ENCODE data around the gene MOXD1. TPM values are rescaled to one million over a fixed set of nuclear protein-coding genes. Genes with fewer than 3 reads are reported as not detected.
"Not testable (repeated sequence)": the region's sequence is repeated elsewhere in the genome, so short reads cannot be mapped to it uniquely, and the experiment has no call there.

Gene MOXD1
- total RNA-seq, 1 experiment from 2014 or later, result 2.9 TPM

- Histone ChIP-seq H3K27me3 (no peaks in the 10 kb centered on the region), H3K36me3 (no peaks in the 10 kb centered on the region), H3K9me3 (no peaks in the 10 kb centered on the region), H3K4me3 (peak overlapping the region; percentile 31)
- DNase-seq, result peak; percentile 69
Observed at GRCh38 chr6:132369526-132369925, 31.7 kb downstream of the MOXD1 start.

GRCh38 chr6:132368916-132369481 is 32.3 kb downstream of the MOXD1 start:
- H3K9me3 ChIP-seq, result no peaks in the 10 kb centered on the region
- H3K36me3 ChIP-seq, result no peaks in the 10 kb centered on the region
- no peak for DNase-seq
- no peak overlapping the region for H3K4me3 ChIP-seq
- no peaks in the 10 kb centered on the region for H3K27me3 ChIP-seq

- no peaks in the 10 kb centered on the region for H3K9me3 ChIP-seq
- DNase-seq, result no peak
- no peak overlapping the region for H3K4me3 ChIP-seq
- no peaks in the 10 kb centered on the region for H3K27me3 ChIP-seq
- H3K36me3 ChIP-seq, result no peaks in the 10 kb centered on the region
Observed at GRCh38 chr6:132365281-132365907, 35.9 kb downstream of the MOXD1 start.

- Histone ChIP-seq H3K4me3 (no peak overlapping the region), H3K36me3 (no peaks in the 10 kb centered on the region), H3K9me3 (no peaks in the 10 kb centered on the region), H3K27me3 (no peaks in the 10 kb centered on the region)
- no peak for DNase-seq
Observed at GRCh38 chr6:132364306-132365074, 36.8 kb downstream of the MOXD1 start.

- Histone ChIP-seq H3K9me3 (no peaks in the 10 kb centered on the region), H3K27me3 (no peaks in the 10 kb centered on the region), H3K4me3 (no peak overlapping the region), H3K36me3 (no peaks in the 10 kb centered on the region)
- no peak for DNase-seq
Observed at GRCh38 chr6:132362442-132363185, 38.7 kb downstream of the MOXD1 start.

GRCh38 chr6:132361101-132361500 is 40.2 kb downstream of the MOXD1 start:
- no peak for DNase-seq
- H3K27me3 ChIP-seq, result no peaks in the 10 kb centered on the region
- no peak overlapping the region for H3K4me3 ChIP-seq
- no peaks in the 10 kb centered on the region for H3K9me3 ChIP-seq
- no peaks in the 10 kb centered on the region for H3K36me3 ChIP-seq

- H3K4me3 ChIP-seq, result no peak overlapping the region
- DNase-seq, result no peak
- no peaks in the 10 kb centered on the region for H3K9me3 ChIP-seq
- H3K36me3 ChIP-seq, result no peaks in the 10 kb centered on the region
- no peaks in the 10 kb centered on the region for H3K27me3 ChIP-seq
Observed at GRCh38 chr6:132359886-132360285, 41.4 kb downstream of the MOXD1 start.

GRCh38 chr6:132357120-132357519 is 44.2 kb downstream of the MOXD1 start:
- no peaks in the 10 kb centered on the region for H3K36me3 ChIP-seq
- H3K9me3 ChIP-seq, result no peaks in the 10 kb centered on the region; the same call in 1 of the 2 replicates
- DNase-seq, result no peak

GRCh38 chr6:132354517-132355167 is 46.6 kb downstream of the MOXD1 start:
- no peaks in the 10 kb centered on the region for H3K27me3 ChIP-seq
- H3K4me3 ChIP-seq, result no peak overlapping the region
- no peaks in the 10 kb centered on the region for H3K36me3 ChIP-seq
- no peaks in the 10 kb centered on the region; the same call in 1 of the 2 replicates for H3K9me3 ChIP-seq
- DNase-seq, result no peak

More at GRCh38 chr6:132357120-132357519, 44.2 kb downstream of the MOXD1 start:
- no peaks in the 10 kb centered on the region for H3K27me3 ChIP-seq
- H3K4me3 ChIP-seq, result no peak overlapping the region

- DNase-seq, H3K4me3 ChIP-seq, H3K9me3 ChIP-seq, H3K36me3 ChIP-seq, H3K27me3 ChIP-seq: not testable (repeated sequence)
Observed at GRCh38 chr6:132351986-132352385, 49.3 kb downstream of the MOXD1 start.

- Histone ChIP-seq H3K9me3 (no peaks in the 10 kb centered on the region), H3K4me3 (no peak overlapping the region), H3K36me3 (no peaks in the 10 kb centered on the region), H3K27me3 (no peaks in the 10 kb centered on the region)
- DNase-seq, result no peak
Observed at GRCh38 chr6:132348231-132348630, 53.0 kb downstream of the MOXD1 start.

GRCh38 chr6:132344811-132345210 is 56.5 kb downstream of the MOXD1 start:
- no peak overlapping the region for H3K4me3 ChIP-seq
- H3K36me3 ChIP-seq, result no peaks in the 10 kb centered on the region
- H3K27me3 ChIP-seq, result no peaks in the 10 kb centered on the region
- peaks cover 5% of the 10 kb centered on the region; the same call in 1 of the 2 replicates for H3K9me3 ChIP-seq
- DNase-seq, result no peak

GRCh38 chr6:132341646-132342045 is 59.6 kb downstream of the MOXD1 start:
- Histone ChIP-seq H3K36me3 (no peaks in the 10 kb centered on the region), H3K9me3 (peaks cover 5% of the 10 kb centered on the region; the same call in 1 of the 2 replicates), H3K4me3 (no peak overlapping the region), H3K27me3 (no peaks in the 10 kb centered on the region)
- no peak for DNase-seq

GRCh38 chr6:132334521-132334885 is 66.8 kb downstream of the MOXD1 start:
- Histone ChIP-seq H3K27me3 (no peaks in the 10 kb centered on the region), H3K36me3 (no peaks in the 10 kb centered on the region), H3K9me3 (0 out of 2 replicates have a peak, but pooled peaks cover 2% of the 10 kb centered on the region), H3K4me3 (no peak overlapping the region)
- no peak for DNase-seq

GRCh38 chr6:132333639-132334520 is 67.4 kb downstream of the MOXD1 start:
- peak; percentile 77 for DNase-seq
- no peaks in the 10 kb centered on the region for H3K36me3 ChIP-seq
- no peak overlapping the region for H3K4me3 ChIP-seq
- H3K27me3 ChIP-seq, result no peaks in the 10 kb centered on the region
- 0 out of 2 replicates have a peak, but pooled peaks cover 2% of the 10 kb centered on the region for H3K9me3 ChIP-seq

GRCh38 chr6:132330759-132331158 is 70.5 kb downstream of the MOXD1 start:
- H3K36me3 ChIP-seq, result no peaks in the 10 kb centered on the region
- no peaks in the 10 kb centered on the region for H3K27me3 ChIP-seq
- DNase-seq, result no peak
- H3K9me3 ChIP-seq, result no peaks in the 10 kb centered on the region
- H3K4me3 ChIP-seq, result no peak overlapping the region

Measured in MG63 (cell line).